Measurements from ENCODE around the gene PDLIM5.

Gene PDLIM5

DNA sequence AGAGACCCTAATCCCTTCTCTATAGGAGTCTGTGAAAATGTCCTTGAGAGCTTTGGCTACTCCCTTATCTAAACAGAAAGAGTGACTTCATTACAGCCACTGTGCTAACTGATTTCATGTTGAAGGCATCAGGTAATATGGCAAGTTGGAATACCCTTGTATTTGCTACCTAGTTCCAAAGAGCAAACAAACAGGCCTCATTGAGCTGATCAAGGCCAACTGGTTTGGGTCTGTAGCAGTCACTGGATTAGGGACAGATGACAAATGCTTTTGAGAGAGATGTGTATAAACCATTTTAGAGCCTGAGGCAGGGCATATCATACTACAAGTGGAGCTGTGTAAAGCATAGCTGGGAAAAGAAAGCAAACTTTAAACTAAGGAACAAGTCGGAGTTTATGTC lies 22.9 kb upstream of the PDLIM5 start:
- no peak for DNase-seq

DNA sequence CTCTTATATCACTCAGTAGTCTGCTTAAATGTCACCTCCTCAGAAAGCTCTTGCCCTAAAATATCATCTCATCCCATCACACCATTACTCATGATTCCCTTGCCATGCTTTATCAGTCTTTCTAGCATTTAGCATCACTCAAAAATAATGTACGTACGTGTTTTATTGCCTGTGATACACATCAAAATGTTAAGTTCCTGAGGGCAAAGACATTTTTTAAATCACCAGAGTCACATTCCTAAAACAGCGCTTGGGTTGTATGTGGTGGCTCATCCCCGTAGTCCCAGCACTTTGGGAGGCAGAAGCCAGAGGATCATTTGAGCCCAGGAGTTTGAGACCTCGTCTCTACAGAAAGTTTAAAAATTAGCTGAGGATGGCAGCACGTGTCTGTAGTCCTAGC lies 21.3 kb upstream of the PDLIM5 start:
- peak; percentile 51 for DNase-seq

DNA sequence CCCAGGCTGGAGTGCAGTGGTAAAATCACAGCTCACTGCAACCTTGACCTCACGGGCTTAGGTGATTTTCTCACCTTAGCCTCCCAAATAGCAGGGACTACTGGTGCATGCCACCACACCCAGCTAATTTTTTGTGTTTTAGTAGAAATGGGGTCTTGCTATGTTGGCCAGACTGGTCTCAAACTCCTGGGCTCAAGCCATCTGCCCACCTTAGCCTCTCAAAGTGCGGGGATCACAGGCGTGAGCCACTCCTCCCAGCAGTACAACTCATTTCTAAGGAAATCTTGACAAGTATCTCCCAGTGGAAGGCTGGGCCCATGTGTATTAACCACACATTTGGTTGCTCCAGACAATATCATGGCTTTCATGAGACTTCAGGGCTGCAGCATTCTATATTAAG lies 20.4 kb upstream of the PDLIM5 start:
- DNase-seq, result no peak

DNA sequence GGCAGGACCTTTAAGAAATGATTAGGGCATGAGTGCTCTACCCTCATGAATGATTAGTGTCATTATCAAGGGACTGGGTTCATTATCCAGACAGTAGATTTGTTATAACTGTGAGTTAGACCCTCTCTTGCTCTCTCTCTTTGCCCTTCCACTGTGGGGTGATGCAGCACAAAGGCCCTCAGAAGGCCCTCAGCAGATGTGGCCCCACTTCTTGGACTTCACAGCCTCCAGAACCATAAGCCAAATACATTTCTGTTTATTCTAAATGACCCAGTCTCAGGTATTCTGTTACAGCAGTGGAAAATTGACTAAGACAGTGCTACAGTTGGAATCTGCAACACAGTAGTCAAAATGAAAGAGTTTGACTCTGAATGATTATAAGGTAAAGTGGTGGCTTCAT lies 17.2 kb upstream of the PDLIM5 start:
- no peak for DNase-seq

DNA sequence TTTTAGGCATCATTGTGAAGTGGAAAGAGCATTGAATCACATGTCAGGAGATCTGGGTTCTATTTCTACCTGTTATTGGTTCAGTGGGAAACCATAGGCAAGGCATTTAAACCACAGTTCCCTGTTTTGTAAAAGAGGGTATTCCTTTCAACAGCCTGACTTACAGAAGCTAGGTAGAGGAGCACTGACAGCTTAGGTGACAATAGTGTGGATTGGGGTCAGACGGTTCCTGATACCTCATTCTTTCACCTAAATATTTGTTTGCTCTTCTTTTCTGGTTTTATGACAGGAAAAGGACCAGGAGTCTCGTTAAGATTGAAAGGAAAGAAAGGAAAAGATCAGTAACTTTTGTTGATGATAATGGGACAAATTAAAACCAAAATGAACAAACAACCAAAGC lies 15.9 kb upstream of the PDLIM5 start:
- no peak for DNase-seq

DNA sequence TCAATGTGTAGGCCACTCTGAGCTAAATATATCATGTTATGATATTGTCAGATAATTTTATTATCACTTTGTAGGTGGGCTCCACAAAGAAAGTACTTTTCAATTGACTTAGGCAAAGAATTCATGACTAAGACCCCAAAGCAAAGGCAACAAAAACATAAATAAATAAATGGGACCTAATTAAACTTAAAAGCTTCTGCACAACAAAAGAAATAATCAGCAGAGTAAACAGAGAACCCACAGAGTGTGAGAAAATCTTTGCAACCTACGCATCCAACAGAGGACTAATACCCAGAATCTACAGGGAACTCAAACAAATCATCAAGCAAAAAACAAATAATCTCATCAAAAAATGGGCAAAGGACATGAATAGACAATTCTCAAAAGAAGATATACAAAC lies 15.2 kb upstream of the PDLIM5 start:
- DNase-seq, result no peak

DNA sequence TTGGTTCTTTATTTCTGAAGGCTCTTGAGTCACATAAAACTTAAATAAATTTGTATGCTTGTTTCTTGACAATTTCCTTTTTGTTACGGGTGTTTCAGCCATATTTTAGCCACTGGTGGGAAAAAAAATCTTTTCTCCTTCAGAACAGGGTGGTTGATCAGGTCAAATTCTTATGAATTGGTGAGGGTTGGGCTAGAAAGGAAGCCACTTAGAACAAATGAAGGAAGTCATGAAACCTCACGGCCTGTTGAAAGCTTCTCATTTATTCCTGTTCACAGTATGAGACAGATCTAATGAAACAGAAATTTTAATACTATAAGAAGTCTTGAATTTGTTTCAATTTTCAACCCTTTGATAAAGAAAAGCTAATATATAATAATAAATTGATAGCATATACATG lies 12.1 kb upstream of the PDLIM5 start:
- no peak for DNase-seq

DNA sequence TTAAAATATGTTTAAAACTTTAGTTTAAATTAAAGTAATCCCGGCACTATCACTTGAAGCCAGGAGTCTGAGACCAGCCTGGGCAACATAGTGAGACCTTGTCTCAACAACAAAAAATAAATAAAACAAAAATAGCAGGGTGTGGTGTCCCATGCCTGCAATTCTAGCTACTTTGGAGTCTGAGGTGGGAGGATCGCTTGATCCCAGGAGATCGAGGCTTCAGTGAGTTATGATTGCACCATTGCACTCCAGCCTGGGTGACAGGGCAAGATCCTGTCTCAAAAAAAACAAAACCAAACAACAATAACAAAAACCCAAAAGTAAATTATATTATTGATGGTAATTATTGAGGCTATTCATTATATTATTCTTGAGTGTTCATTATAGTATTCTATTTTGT lies 9.9 kb upstream of the PDLIM5 start:
- DNase-seq, result no peak

DNA sequence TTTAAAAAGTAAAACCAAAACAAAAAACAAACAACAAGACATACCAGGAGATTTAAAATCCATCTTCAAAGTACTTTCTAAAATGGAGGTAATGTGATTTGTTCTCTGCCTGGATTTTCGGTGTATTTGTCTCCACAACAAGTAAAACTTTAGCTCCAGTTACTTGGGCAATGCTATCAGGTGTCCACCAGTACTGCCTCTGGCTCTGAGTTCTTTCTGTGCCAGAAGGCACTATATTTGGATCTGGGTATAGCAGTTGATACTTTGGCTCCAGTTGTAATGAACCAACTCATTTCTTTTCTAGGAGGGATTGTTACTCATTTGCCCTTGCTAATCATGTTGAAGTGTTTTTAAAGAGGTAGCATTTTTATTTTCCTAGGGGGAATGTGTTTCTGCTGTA lies 9.5 kb upstream of the PDLIM5 start:
- no peak for DNase-seq

DNA sequence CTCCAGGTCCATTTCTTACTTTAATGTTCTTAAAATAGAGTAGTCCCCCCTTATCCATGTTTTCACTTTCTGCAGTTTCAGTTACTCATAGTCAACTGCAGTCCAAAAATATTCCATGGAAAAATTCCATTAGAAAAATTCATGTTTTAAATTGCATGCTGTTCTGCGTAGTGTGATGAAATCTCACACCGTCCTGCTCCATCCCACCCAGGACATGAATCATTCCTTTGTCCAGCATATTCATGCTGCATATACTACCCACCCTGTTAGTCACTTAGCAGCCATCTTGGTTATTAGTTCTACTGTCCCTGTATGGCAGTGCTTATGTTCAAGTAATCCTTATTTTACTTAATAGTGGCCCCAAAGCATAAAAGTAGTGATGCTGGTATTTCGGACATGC lies 5.4 kb upstream of the PDLIM5 start:
- peak; percentile 88 for DNase-seq

DNA sequence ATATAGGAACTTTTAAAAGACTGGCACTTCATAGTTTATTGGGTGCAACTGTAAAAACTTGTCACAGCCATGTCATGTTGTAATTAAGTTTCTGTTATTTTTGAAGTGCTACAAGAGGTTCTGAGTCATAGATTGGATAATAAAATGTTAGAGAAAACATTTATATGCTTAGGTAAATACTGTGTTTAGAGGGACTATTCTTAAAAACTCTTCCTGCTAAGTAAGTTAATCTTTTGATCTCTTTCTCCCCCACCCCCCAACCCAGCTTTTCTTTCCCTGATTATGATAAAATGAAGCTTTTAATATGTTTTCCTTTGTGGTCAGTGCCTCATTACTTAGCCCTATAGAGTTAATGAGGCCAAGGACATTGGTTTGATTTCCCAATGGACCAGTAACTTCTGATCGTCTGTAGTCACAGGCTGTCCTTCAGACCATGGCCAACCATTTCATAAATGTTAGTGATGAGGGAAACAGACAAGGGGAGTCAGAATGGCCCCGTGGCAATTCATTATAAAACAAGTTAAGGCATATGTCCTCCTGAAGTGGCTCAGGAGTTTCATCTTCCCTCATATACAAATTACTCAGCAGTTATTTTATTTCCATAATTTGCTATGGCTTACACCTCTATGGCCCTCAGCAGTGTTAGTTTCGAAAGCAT lies 3.9 kb upstream of the PDLIM5 start:
- peak; percentile 15 for DNase-seq

DNA sequence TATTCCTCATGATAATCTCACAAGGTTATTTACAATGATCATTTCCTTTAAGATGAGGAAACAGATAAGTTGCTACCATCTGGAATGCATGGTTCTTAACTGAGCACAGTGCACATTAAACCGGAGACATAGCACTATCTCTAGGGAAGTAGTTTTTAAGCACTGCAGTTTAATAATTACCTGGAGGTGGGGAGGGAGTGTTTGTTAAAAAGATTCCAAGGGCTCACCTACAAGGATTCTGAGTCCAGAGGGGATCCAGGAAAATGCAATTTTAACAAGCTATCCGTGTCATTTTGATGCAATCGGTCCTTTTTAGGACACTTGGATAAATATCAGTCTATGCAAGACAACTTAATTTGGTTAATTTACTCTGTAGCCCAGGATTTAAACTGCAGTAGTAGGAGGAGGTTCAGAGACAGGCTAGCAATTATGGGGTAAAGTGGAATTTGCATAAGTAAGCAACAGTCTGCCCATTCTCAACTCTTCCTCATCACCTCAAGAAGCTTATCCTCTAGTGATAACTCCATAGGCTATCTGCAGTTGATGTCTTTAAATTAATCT lies 2.8 kb upstream of the PDLIM5 start:
- no peak for DNase-seq

DNA sequence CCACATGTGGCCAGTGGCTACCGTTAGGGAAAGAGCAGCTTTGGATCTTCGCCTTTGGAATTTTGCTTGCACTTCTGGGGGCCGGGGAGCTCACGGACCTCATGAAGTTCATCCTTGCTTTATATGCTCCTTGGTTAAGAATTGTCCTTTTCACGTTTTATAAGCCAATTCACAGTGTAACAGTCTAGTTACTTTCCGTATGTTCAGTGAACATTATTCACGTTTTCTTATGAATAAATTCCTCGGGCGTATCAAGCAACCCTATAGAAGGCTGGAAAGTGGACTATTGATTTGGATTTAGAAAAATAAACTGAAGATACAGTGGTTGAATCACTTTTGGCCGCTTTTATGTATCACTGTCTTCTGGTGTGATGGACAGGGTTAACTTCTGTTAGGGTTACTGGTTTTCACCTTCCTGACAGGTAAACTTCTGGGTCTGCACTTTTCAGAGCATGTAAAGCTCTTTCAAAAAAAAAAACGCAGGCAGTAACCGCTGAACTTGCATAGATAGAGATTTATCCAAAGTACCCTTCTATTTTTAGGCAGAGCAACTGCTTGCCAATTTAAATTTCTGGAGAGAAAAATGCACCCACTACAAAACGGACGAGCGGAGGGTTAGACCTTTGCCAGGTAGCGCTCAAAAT lies 569 bp upstream of the PDLIM5 start:
- DNase-seq, result peak; percentile 23

DNA sequence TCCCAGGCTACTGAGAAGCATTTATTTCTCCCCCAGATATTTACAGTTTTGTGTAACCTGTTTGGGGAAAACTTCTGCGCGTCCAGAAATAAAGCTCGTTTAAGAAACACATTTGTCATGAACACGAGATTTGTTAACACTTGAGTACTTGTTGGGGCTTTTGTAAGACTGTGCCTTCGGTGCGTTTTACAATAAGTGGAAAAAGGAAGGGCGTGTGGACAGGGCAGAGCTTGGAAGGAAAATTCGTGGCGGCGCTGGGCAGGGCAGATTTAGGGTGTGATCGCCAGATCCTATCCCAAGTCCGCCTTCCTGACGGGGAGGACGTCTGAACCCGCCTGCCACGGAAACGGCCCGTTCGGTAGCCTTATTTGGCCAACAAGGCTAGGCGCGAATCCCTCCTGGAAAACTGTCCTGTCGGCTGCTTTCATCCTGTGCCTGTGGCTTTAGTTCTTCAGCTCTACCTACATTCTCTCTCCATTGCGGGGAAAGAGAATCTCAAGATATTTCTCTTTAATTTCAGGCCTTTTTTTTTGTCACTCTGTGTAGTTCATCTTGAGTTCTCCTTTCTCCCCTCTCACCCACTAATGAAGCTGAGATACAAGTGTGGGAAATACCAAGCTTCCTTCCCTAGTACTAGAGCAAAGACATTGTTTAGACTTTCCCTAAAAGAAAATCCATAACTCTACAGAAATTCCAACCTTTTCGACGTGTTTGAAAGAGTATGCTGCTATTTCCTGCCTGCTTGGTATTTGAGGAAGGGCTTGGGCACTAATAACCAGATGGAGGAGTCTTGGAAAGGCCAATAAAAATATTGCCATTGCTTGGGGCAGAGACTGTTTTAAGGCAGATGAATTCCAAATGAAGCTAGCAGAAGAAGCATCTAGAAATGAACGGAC lies 982 bp downstream of the PDLIM5 start:
- peak; percentile 86 for DNase-seq

DNA sequence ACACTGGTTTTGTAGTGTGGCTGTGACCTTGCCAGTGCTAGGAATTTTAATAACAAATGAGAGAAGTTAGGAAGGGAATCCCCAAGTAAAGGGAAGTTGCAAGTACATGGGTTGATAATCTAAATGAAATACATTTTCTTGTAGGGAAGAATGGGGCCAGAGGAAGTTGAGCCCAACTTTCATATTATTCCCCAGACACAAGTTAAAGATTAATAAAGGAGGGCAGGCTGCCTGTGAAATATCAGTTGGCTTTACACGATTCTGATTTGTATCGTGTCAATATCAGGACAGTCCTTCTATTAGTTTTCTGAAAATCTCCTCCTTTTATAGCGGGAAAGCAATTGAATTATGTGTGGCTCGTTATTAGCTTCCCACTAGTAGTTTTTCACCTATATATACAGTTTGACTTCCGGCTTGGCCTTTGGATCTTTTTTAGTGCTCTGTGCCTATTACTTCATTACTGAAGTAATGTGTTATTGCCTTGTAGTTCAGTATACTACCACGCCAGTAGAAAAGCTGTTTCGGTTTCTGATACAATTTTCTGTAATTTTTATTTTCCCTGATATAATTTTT lies 1.7 kb downstream of the PDLIM5 start:
- no peak for DNase-seq

DNA sequence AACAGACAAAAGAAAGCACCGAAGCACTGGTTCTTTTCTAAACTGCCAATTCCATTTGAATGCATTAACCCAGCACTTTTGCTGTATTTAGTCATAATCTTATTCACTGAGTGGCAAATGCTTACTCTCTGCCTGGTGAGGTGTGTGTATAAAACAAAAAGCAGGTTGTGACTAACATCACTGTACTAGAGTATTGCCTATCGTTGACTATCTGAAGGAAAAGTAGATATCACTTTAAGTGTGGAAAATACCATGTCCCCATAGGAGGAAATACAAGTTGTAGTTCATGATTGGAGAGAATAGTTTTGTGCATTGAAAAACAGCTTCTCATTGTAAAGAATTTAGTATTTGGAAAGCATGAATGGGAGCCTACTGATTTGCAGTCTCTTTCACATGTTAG lies 2.7 kb downstream of the PDLIM5 start:
- DNase-seq, result no peak

DNA sequence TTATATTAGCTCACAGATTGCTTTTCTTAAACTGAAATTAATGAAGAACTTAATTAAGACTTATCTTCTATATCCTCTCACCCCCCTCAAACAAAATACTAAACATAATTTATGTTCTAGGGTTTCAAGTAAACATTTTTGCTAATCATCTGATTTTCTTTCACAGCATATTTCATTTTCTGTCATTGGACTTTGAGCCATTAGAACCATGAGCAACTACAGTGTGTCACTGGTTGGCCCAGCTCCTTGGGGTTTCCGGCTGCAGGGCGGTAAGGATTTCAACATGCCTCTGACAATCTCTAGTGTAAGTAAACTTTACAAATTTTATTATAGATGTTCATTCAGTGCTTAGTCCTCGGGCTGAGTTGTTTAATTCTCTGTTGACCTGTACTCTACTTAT lies 3.3 kb downstream of the PDLIM5 start:
- DNase-seq, result peak; percentile 74

DNA sequence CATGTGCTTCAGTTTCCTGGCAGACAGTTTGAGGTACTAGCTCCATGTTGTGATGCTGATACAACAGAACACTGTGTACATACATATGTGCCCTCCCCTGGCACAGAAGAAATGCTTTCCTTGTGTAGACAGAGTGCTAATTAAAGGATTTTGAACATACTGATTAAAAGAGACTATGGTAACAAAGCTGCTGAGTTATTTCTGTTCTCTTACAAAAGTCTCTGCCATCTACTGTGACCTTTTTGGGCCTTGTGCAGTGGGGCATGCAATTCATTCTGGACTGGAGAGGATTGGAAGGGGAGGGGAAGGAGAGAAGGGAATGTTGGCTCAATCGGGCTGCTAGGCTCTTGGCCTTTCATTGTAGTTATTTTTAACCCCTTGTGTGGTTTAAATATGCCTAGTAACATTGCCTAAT lies 6.0 kb downstream of the PDLIM5 start:
- DNase-seq, result no peak

DNA sequence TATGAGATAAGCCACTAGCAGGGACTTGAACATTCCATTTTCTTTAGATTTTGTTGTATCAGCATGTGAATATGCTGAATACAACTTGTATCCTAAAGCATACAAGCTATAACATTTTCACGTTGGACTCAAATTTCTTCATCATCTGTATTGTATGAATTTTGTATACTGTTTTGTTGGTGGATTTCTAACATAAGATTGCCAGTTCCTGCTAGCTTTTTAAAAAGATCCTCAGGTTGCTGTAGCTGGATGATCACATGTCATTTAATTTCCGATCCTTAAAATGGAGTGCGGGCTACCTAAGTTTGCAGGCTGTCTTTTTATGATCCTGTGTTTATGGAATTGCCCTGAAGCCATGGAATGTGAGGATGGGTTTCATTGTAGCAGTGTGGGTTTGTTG lies 6.9 kb downstream of the PDLIM5 start:
- DNase-seq, result peak; percentile 25

DNA sequence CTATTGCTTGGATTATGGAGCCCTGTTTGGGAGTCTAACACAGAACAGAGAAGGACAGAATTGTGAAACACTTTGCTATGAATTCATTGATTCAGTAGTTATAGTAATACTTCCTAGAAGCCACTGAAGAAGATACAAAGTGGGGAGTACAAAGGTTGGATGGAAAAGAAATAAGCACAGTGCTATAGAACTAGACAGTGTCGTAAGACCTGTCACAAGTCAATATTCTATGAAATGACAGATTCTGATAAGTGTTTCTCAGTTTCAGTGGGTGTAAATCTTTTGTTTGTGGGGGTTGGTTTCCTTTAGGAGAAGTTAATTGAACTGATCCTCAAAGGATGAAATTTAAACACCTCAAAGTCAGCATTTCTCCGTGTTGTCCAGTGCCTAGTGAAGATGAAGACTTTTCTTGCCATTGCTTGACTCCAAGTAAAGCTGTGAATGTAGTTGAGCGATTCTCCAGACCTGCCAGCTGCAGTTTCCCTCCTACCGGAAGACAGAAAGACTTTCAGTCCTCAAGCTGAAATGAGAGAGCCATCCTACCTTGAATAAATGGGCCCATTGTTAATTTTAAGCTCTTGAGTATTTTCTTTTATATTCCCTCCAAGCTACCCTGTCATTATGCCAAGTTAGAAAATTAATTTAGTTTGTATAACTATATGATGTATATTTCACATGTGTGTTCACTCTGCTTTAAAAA lies 7.9 kb downstream of the PDLIM5 start:
- no peak for DNase-seq

DNA sequence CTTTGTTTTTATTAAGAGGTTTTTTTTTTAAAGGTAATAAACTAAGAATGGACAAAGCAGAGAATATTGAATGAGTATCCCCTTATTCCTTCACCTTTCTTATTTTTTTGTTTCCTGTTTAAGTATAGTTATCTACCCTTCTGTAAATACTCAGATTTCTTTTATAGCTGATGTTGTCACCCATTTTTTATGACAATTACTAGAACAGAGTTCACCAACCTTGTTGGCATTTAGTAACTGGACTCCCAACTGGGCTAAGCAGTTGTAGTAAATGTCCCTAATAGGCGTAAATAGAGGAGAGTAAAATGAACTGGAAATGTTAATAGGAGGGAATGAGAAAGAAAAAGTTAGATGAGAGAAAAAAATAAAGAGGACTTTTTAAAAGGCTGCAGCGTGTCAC lies 9.8 kb downstream of the PDLIM5 start:
- no peak for DNase-seq

DNA sequence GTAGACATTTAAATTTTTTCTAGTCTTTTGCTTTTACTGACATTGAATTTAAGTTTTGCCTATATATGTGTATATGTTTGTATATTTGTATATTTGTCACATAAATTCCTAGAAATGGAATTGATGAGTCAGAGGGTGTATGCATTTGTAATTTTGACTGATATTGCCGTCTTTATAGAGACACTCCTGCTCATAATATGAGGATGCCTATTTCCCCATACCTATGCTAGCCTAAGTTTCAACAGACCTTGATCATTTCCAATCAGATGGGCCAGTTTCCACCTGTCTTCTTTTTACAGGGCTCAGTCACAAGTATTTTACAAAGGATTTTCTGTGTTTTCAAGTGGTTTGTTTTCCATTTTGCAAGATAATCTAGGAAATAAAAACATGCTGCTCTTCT lies 10.8 kb downstream of the PDLIM5 start:
- no peak for DNase-seq

DNA sequence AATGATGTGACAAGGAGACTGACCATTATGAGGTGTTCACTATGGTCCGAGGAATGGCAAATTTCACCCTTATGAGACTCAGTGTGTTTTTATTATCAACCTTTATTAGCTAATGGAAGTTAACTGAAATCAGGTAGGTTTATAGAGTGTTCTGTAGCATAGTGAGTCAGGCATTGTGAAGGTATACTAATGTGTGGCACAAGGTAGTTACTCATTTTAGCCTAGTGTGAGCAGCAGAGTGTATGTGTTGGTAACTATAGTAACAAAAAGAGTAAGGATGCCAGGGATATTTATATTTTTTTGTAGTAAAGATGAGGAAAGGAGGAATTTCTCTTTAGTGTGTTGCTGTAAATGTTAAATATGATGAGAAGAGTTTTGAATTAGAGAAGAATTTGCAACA lies 12.0 kb downstream of the PDLIM5 start:
- DNase-seq, result no peak
